ENCODE results near the gene CDC42EP4. TPM values are rescaled to one million over a fixed set of nuclear protein-coding genes. Genes with fewer than 3 reads are reported as not detected.

CDC42EP4 gene
- total and polyA plus RNA-seq, 10 of the 15 experiments (the other 5 are each of a cell fraction or from before 2014, with no cell fraction given): 0.05 to 7.1 (median 2.7) TPM

DNA sequence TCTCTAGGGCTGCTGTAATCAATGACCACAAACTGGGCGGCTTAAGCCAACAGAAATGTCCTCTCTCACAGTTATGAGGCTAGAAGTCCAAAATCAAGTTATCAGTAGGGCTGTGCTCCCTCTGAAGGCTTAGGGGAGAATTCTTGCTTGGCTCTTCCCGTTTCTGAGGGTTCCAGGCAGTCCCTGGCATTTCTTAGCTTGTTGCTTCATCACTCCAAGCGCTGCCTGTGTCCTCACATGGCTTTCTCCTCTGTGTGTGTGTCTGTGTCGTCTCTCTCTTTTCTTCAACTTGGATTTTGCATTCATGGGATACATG lies 13.7 kb upstream of the CDC42EP4 start:
- H2AFZ ChIP-seq (ENCODE audit: control insufficient read depth, low read depth, low read length): peak overlapping the region; percentile 12; the same call in 1 of the 2 replicates
- ChIA-PET CTCF (interaction anchor here (0.6 kb wide), 1 partner anchor 566 kb away, joined by 3 read pairs; no protein-coding TSS in a partner anchor), POLR2A (no interaction called here), SMC1A (ENCODE audit: uncharacterized antibody, unreplicated experiment) (no interaction called here), RAD21 (ENCODE audit: unreplicated experiment) (no interaction called here)
- ATAC-seq: no peak
- no peaks in the 10 kb centered on the region for H3K9me3 ChIP-seq (replicated peaks; ENCODE audit: control insufficient read depth, insufficient read depth, low read length)
- BruUV-seq (replicated peaks): no TSS peak
- H3K4me2 ChIP-seq (ENCODE audit: control insufficient read depth, insufficient read depth): no peak overlapping the region
- WGBS (ENCODE audit: insufficient coverage, insufficient replicate concordance, low lambda C conversion rate, missing lambda C conversion rate): 24% methylated on average over 4 of the region's 4 CpGs
- no peak overlapping the region for H3K27ac ChIP-seq (ENCODE audit: control insufficient read depth, insufficient read depth)
- H3K9ac ChIP-seq (ENCODE audit: control insufficient read depth, insufficient read depth, low read length): no peak overlapping the region
- no peaks in the 10 kb centered on the region for H3K79me2 ChIP-seq (ENCODE audit: control insufficient read depth, insufficient read depth, low read length)
- H3K36me3 ChIP-seq (ENCODE audit: control insufficient read depth in 2 of 2, insufficient read depth in 2 of 2, low read length in 1 of 2): no peaks in the 10 kb centered on the region
- FAIRE-seq: no peak
- intact Hi-C loops (cut with micrococcal nuclease; ENCODE audit: unreplicated experiment) (no loop called here), in situ Hi-C loops (cut with MboI) (loop anchor here (5.0 kb wide), 1 partner anchor 48 kb away; no protein-coding TSS in a partner anchor)
- no peaks in the 10 kb centered on the region for H4K20me1 ChIP-seq (ENCODE audit: control insufficient read depth, insufficient read depth)
- H3K4me3 ChIP-seq: no peak overlapping the region
- no peaks in the 10 kb centered on the region for H3K27me3 ChIP-seq (replicated peaks in 1 of 2; ENCODE audit: control insufficient read depth in 2 of 2, insufficient read depth in 2 of 2, low read length in 1 of 2)
- DNase-seq (ENCODE audit: low read depth, low spot score): no peak
- H3K4me1 ChIP-seq (ENCODE audit: control insufficient read depth, insufficient read depth, low read length): no peaks in the 10 kb centered on the region
- TF ChIP-seq MEF2A (IDR thresholded peaks at IDR 0.05; ENCODE audit: insufficient read depth, low read depth, low read length) (no peak), SIN3A (IDR thresholded peaks at IDR 0.05; ENCODE audit: low read depth, low read length) (no peak), SMAD1 (IDR thresholded peaks at IDR 0.05; ENCODE audit: low read depth, partially characterized antibody) (no peak), BMI1 (IDR thresholded peaks at IDR 0.05; ENCODE audit: borderline replicate concordance) (no peak), RELA (IDR thresholded peaks at IDR 0.05; ENCODE audit: borderline replicate concordance, partially characterized antibody) (no peak)
- TF ChIP-seq, protein P1, sequence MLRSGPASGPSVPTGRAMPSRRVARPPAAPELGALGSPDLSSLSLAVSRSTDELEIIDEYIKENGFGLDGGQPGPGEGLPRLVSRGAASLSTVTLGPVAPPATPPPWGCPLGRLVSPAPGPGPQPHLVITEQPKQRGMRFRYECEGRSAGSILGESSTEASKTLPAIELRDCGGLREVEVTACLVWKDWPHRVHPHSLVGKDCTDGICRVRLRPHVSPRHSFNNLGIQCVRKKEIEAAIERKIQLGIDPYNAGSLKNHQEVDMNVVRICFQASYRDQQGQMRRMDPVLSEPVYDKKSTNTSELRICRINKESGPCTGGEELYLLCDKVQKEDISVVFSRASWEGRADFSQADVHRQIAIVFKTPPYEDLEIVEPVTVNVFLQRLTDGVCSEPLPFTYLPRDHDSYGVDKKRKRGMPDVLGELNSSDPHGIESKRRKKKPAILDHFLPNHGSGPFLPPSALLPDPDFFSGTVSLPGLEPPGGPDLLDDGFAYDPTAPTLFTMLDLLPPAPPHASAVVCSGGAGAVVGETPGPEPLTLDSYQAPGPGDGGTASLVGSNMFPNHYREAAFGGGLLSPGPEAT (IDR thresholded peaks at IDR 0.05; ENCODE audit: low read depth): no peak
- TF ChIP-seq, protein P2, sequence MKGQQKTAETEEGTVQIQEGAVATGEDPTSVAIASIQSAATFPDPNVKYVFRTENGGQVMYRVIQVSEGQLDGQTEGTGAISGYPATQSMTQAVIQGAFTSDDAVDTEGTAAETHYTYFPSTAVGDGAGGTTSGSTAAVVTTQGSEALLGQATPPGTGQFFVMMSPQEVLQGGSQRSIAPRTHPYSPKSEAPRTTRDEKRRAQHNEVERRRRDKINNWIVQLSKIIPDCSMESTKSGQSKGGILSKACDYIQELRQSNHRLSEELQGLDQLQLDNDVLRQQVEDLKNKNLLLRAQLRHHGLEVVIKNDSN (IDR thresholded peaks at IDR 0.05; ENCODE audit: borderline replicate concordance, extremely low read length, insufficient read depth, low read depth, low read length): no peak
- TF ChIP-seq, protein P3, sequence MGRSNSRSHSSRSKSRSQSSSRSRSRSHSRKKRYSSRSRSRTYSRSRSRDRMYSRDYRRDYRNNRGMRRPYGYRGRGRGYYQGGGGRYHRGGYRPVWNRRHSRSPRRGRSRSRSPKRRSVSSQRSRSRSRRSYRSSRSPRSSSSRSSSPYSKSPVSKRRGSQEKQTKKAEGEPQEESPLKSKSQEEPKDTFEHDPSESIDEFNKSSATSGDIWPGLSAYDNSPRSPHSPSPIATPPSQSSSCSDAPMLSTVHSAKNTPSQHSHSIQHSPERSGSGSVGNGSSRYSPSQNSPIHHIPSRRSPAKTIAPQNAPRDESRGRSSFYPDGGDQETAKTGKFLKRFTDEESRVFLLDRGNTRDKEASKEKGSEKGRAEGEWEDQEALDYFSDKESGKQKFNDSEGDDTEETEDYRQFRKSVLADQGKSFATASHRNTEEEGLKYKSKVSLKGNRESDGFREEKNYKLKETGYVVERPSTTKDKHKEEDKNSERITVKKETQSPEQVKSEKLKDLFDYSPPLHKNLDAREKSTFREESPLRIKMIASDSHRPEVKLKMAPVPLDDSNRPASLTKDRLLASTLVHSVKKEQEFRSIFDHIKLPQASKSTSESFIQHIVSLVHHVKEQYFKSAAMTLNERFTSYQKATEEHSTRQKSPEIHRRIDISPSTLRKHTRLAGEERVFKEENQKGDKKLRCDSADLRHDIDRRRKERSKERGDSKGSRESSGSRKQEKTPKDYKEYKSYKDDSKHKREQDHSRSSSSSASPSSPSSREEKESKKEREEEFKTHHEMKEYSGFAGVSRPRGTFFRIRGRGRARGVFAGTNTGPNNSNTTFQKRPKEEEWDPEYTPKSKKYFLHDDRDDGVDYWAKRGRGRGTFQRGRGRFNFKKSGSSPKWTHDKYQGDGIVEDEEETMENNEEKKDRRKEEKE (IDR thresholded peaks at IDR 0.05): no peak
- TF ChIP-seq, protein P4, sequence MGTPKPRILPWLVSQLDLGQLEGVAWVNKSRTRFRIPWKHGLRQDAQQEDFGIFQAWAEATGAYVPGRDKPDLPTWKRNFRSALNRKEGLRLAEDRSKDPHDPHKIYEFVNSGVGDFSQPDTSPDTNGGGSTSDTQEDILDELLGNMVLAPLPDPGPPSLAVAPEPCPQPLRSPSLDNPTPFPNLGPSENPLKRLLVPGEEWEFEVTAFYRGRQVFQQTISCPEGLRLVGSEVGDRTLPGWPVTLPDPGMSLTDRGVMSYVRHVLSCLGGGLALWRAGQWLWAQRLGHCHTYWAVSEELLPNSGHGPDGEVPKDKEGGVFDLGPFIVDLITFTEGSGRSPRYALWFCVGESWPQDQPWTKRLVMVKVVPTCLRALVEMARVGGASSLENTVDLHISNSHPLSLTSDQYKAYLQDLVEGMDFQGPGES (IDR thresholded peaks at IDR 0.05): no peak
- TF ChIP-seq, protein P5, sequence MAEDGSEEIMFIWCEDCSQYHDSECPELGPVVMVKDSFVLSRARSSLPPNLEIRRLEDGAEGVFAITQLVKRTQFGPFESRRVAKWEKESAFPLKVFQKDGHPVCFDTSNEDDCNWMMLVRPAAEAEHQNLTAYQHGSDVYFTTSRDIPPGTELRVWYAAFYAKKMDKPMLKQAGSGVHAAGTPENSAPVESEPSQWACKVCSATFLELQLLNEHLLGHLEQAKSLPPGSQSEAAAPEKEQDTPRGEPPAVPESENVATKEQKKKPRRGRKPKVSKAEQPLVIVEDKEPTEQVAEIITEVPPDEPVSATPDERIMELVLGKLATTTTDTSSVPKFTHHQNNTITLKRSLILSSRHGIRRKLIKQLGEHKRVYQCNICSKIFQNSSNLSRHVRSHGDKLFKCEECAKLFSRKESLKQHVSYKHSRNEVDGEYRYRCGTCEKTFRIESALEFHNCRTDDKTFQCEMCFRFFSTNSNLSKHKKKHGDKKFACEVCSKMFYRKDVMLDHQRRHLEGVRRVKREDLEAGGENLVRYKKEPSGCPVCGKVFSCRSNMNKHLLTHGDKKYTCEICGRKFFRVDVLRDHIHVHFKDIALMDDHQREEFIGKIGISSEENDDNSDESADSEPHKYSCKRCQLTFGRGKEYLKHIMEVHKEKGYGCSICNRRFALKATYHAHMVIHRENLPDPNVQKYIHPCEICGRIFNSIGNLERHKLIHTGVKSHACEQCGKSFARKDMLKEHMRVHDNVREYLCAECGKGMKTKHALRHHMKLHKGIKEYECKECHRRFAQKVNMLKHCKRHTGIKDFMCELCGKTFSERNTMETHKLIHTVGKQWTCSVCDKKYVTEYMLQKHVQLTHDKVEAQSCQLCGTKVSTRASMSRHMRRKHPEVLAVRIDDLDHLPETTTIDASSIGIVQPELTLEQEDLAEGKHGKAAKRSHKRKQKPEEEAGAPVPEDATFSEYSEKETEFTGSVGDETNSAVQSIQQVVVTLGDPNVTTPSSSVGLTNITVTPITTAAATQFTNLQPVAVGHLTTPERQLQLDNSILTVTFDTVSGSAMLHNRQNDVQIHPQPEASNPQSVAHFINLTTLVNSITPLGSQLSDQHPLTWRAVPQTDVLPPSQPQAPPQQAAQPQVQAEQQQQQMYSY (CRISPR knock-in tag; IDR thresholded peaks at IDR 0.05): no peak
- TF ChIP-seq, protein P6, sequence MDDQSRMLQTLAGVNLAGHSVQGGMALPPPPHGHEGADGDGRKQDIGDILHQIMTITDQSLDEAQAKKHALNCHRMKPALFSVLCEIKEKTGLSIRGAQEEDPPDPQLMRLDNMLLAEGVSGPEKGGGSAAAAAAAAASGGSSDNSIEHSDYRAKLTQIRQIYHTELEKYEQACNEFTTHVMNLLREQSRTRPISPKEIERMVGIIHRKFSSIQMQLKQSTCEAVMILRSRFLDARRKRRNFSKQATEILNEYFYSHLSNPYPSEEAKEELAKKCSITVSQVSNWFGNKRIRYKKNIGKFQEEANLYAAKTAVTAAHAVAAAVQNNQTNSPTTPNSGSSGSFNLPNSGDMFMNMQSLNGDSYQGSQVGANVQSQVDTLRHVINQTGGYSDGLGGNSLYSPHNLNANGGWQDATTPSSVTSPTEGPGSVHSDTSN (IDR thresholded peaks at IDR 0.05; ENCODE audit: insufficient replicate concordance, low read depth, low read length): no peak

All from GM12878 (cell line).